Uterus (tissue), 4 donors: ENCODE data around the gene EEF1AKMT4. TPM values are rescaled to one million over a fixed set of nuclear protein-coding genes. Genes with fewer than 3 reads are reported as not detected.

Experiments used
- DNase-seq, 2 donors: peaks; one replicate each; pipeline ENCODE4 v3.0.0-alpha.2; 2019 to 2020
- H3K27ac ChIP-seq, 2 donors: fragments of 200-600 bp; sonication (generic); 1 replicate in 1 of 2; 2 replicates in 1 of 2; pipeline ENCODE4 v1.5.1; 2016 to 2018
- H3K27me3 ChIP-seq, 2 donors: fragments of 200-600 bp; sonication (generic); one replicate each; pipeline ENCODE4 v1.5.1; 2018 to 2019; ENCODE audit warnings: control low read depth in 1 of 2
- H3K36me3 ChIP-seq, 2 donors: fragments of 200-600 bp; sonication (generic); one replicate each; pipeline ENCODE4 v1.5.1; 2019; ENCODE audit warnings: control low read depth in 1 of 2
- H3K4me1 ChIP-seq, 2 donors: fragments of 200-600 bp; sonication (generic); one replicate each; pipeline ENCODE4 v1.5.1; 2018 to 2019; ENCODE audit warnings: control low read depth in 1 of 2
- H3K4me3 ChIP-seq, 2 donors: fragments of 200-600 bp; sonication (generic); 1 replicate in 1 of 2; 2 replicates in 1 of 2; pipeline ENCODE4 v1.5.1; 2018 to 2019; ENCODE audit warnings: mild to moderate bottlenecking in 1 of 2
- H3K9me3 ChIP-seq, 2 donors: fragments of 200-600 bp; sonication (generic); one replicate each; pipeline ENCODE4 v1.5.1; 2019; ENCODE audit warnings: control low read depth in 1 of 2
- CTCF ChIP-seq, 4 experiments: fragments of 200-600 bp in 2 of 4; fragments of 450-650 bp in 2 of 4; sonication (generic) in 2 of 4; IDR thresholded peaks; one replicate each; pipeline ENCODE4 v1.5.1; 2016 to 2019; ENCODE audit warnings: antibody characterized with exemption in 4 of 4, mild to moderate bottlenecking in 2 of 4, moderate library complexity in 1 of 4
- POLR2A ChIP-seq, 2 donors: fragments of 450-650 bp; IDR thresholded peaks; one replicate each; pipeline ENCODE4 v1.6.1; 2016; ENCODE audit warnings: antibody characterized with exemption in 2 of 2, mild to moderate bottlenecking in 1 of 2, moderate library complexity in 1 of 2
- intact Hi-C: fragments of 100-400 bp; cut with DNase I; formaldehyde crosslinking; loops from one replicate; pipeline ENCODE4 v1.15.1; 2023; ENCODE audit warnings: low total_unique reads
- total RNA-seq, 4 donors: library from RNA; depleted of rRNA in 3 of 4; stranded (reverse); fragments of >200 nt in 3 of 4; gene quantifications; one replicate each; pipeline versions ENCODE4 v1.1.0 to v1.2.4, GENCODE V29; 2014 to 2023
- donor health status: DM: yes; HTN: yes; CAD: no.

EEF1AKMT4 gene
- total RNA-seq, 4 donors from 2014 or later, result 0.51 to 4.7 (median 2.2) TPM

GRCh38 chr3:184298759-184299487 is 49.5 kb downstream of the EEF1AKMT4 start, which contains the start of gene PSMD2:
Gene PSMD2, plus strand, starts transcription at chr3:184299241. Its CDS starts 26 bp downstream, at chr3:184299267.
- Histone ChIP-seq H3K4me3 (peak within 1 kb of the TSS; percentile 82 to 94), H3K9me3 (no peaks in the 10 kb centered on the region), H3K27ac (peak within 1 kb of the TSS; percentile 83 to 90), H3K4me1 (peaks cover 0 to 5% of the 10 kb centered on the region in 2 donors), H3K27me3 (no peaks in the 10 kb centered on the region), H3K36me3 (no peaks in the 10 kb centered on the region)
- DNase-seq, result peak; percentile 98
- TF ChIP-seq POLR2A (IDR thresholded peaks at IDR 0.05), result peak; percentile 51 to 84
- peak in 1 of 4 experiments; percentile 12 for TF ChIP-seq CTCF (IDR thresholded peaks at IDR 0.05)
- intact Hi-C loops, result no loop called here

- Histone ChIP-seq H3K27me3 (no peaks in the 10 kb centered on the region), H3K27ac (peak overlapping the region; percentile 83 to 90), H3K4me3 (peak overlapping the region; percentile 82 to 94), H3K4me1 (peaks cover 0 to 5% of the 10 kb centered on the region in 2 donors), H3K36me3 (no peaks in the 10 kb centered on the region), H3K9me3 (no peaks in the 10 kb centered on the region)
- no peak for DNase-seq
- intact Hi-C loops, result loop anchor here (5.0 kb wide), 1 partner anchor 53 kb away; no protein-coding TSS in a partner anchor
- TF ChIP-seq POLR2A (IDR thresholded peaks at IDR 0.05) (no peak), CTCF (IDR thresholded peaks at IDR 0.05) (no peak)
These were observed 50.3 kb downstream of the EEF1AKMT4 start for GRCh38 chr3:184299488-184300377.

- DNase-seq, result no peak
- no peak overlapping the region for H3K4me3 ChIP-seq
- H3K27me3 ChIP-seq, result no peaks in the 10 kb centered on the region
- no peaks in the 10 kb centered on the region for H3K9me3 ChIP-seq
- no peaks in the 10 kb centered on the region for H3K36me3 ChIP-seq
- TF ChIP-seq CTCF (IDR thresholded peaks at IDR 0.05) (no peak), POLR2A (IDR thresholded peaks at IDR 0.05) (no peak)
- peaks cover 0 to 5% of the 10 kb centered on the region in 2 donors for H3K4me1 ChIP-seq
- H3K27ac ChIP-seq, result no peak overlapping the region
- intact Hi-C loops, result loop anchor here (5.0 kb wide), 1 partner anchor 52 kb away; no protein-coding TSS in a partner anchor
These were observed 50.9 kb downstream of the EEF1AKMT4 start for GRCh38 chr3:184300378-184300720.

GRCh38 chr3:184305577-184305976 is 56.1 kb downstream of the EEF1AKMT4 start:
- intact Hi-C loops, result no loop called here
- no peak for DNase-seq
- no peak for TF ChIP-seq POLR2A (IDR thresholded peaks at IDR 0.05)
- peak in 2 of 4 experiments; percentile 13 to 16 for TF ChIP-seq CTCF (IDR thresholded peaks at IDR 0.05)
- Histone ChIP-seq H3K9me3 (no peaks in the 10 kb centered on the region), H3K36me3 (no peaks in the 10 kb centered on the region), H3K27ac (no peak overlapping the region), H3K27me3 (no peaks in the 10 kb centered on the region), H3K4me1 (no peaks in the 10 kb centered on the region), H3K4me3 (no peak overlapping the region)
